Endothelial cell (in vitro differentiated cells): ENCODE results near the gene ALDH3B1. TPM values are rescaled to one million over a fixed set of nuclear protein-coding genes. Genes with fewer than 3 reads are reported as not detected.

Experiments
- DNase-seq: peaks from one replicate; pipeline ENCODE4 v3.0.0; 2021; ENCODE audit warnings: low spot score
- H3K27ac Mint-ChIP-seq: one replicate; pipeline ENCODE4 v1.8.0; 2021; ENCODE audit warnings: mixed read lengths, inconsistent platforms; ENCODE audit not compliant: unreplicated experiment
- H3K27me3 Mint-ChIP-seq: one replicate; pipeline ENCODE4 v1.8.0; 2021; ENCODE audit warnings: mild to moderate bottlenecking, moderate library complexity, mixed read lengths, inconsistent platforms; ENCODE audit not compliant: unreplicated experiment
- H3K36me3 Mint-ChIP-seq: one replicate; pipeline ENCODE4 v1.8.0; 2021; ENCODE audit warnings: mild to moderate bottlenecking, low read depth, mixed read lengths, inconsistent platforms; ENCODE audit not compliant: unreplicated experiment
- H3K4me1 Mint-ChIP-seq: one replicate; pipeline ENCODE4 v1.8.0; 2021; ENCODE audit warnings: mild to moderate bottlenecking, mixed read lengths, inconsistent platforms; ENCODE audit not compliant: unreplicated experiment
- H3K4me3 Mint-ChIP-seq: one replicate; pipeline ENCODE4 v1.8.0; 2021; ENCODE audit warnings: mild to moderate bottlenecking, mixed read lengths, inconsistent platforms; ENCODE audit not compliant: unreplicated experiment
- H3K9me3 Mint-ChIP-seq: one replicate; pipeline ENCODE4 v1.8.0; 2021; ENCODE audit warnings: mixed read lengths, inconsistent platforms; ENCODE audit not compliant: unreplicated experiment
- CTCF ChIP-seq: fragments of 200-600 bp; sonication (generic); IDR thresholded peaks from one replicate; pipeline ENCODE4 v1.5.0; 2021; ENCODE audit warnings: antibody characterized with exemption; ENCODE audit not compliant: unreplicated experiment
- total RNA-seq: library from RNA; stranded (reverse); fragmentation: NEBNext Ultra II Directional; extraction: Animal tissue kit (Norgen Biotek cat#: 25700); gene quantifications from one replicate; pipeline ENCODE4 v1.2.1, GENCODE V29; 2021; ENCODE audit not compliant: unreplicated experiment

The ALDH3B1 gene
- total RNA-seq, 1 donor from 2014 or later = not detected

- Mint-ChIP-seq H3K4me3 (no peak overlapping the region), H3K36me3 (peaks cover under 1% of the 10 kb centered on the region), H3K4me1 (peaks cover 8% of the 10 kb centered on the region), H3K9me3 (no peaks in the 10 kb centered on the region), H3K27me3 (peaks cover 13% of the 10 kb centered on the region), H3K27ac (no peak overlapping the region)
- no peak for DNase-seq
- TF ChIP-seq CTCF = no peak
These were observed 10.9 kb upstream of the ALDH3B1 start for GRCh38 chr11:67999201-67999629.

- Mint-ChIP-seq H3K4me3 (no peak overlapping the region), H3K4me1 (peaks cover 10% of the 10 kb centered on the region), H3K9me3 (no peaks in the 10 kb centered on the region), H3K27me3 (peaks cover 14% of the 10 kb centered on the region), H3K36me3 (peaks cover under 1% of the 10 kb centered on the region), H3K27ac (no peak overlapping the region)
- no peak for DNase-seq
- no peak for TF ChIP-seq CTCF
These were observed 10.4 kb upstream of the ALDH3B1 start for GRCh38 chr11:67999704-68000103.

- no peaks in the 10 kb centered on the region for H3K9me3 Mint-ChIP-seq
- H3K27me3 Mint-ChIP-seq = peaks cover 12% of the 10 kb centered on the region
- no peak overlapping the region for H3K27ac Mint-ChIP-seq
- TF ChIP-seq CTCF = no peak
- no peak for DNase-seq
- peak overlapping the region; percentile 91 for H3K4me3 Mint-ChIP-seq
- peaks cover 5% of the 10 kb centered on the region for H3K36me3 Mint-ChIP-seq
- peaks cover 12% of the 10 kb centered on the region for H3K4me1 Mint-ChIP-seq
These were observed 7.6 kb upstream of the ALDH3B1 start for GRCh38 chr11:68002575-68002937.

- peak; percentile 29 for DNase-seq
These were observed 6.9 kb upstream of the ALDH3B1 start for GRCh38 chr11:68002938-68003845.

More at GRCh38 chr11:68002938-68003845, 6.9 kb upstream of the ALDH3B1 start:
- Mint-ChIP-seq H3K9me3 (no peaks in the 10 kb centered on the region), H3K27ac (peak overlapping the region; percentile 57), H3K27me3 (peaks cover 12% of the 10 kb centered on the region), H3K36me3 (peaks cover 5% of the 10 kb centered on the region), H3K4me1 (peaks cover 12% of the 10 kb centered on the region), H3K4me3 (peak overlapping the region; percentile 91)
- no peak for TF ChIP-seq CTCF
